Kidney glomerular epithelial cell (primary cell): Measurements from ENCODE around the gene NET1.
"Not testable (repeated sequence)": the region's sequence is repeated elsewhere in the genome, so short reads cannot be mapped to it uniquely, and the experiment has no call there.

Source experiments
- DNase-seq: peaks from one replicate; lab custom pipeline; 2025; lab: John Stamatoyannopoulos, UW

The NET1 gene

DNA sequence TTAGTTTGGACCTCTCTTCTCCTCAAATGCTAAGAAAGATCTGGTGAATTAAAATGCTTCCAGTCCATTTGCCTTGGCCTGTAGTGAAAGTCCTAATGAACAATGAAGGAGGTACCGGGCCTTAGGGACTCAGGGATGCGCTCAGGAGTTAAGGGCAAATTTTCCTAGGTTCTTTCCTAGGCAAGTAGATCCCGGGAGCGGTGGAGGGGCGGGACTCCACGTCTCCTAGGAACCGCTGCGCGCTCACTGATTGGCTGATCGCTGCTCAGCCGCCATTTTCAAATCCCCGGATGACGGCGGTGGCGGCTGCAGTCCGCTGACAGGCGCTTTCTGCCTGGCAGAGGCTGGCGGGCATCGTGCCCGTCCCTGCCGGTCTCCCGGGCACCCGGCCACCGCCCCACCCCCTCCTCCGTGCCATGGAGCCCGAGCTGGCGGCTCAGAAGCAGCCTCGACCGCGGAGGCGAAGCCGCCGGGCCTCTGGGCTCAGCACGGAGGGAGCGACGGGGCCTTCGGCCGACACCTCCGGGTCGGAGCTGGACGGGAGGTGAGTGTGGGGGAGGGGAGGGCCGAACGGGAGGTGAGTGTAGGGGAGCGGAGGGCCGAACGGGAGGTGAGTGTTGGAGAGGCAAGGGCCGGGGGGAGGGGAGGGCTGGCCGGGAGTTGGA lies at the start of gene NET1:
Gene NET1 (plus strand): TSS at position 281 of the 665 bp plus-strand sequence. CDS start 136 bp downstream, at position 417.
- DNase-seq, result peak; percentile 81

DNA sequence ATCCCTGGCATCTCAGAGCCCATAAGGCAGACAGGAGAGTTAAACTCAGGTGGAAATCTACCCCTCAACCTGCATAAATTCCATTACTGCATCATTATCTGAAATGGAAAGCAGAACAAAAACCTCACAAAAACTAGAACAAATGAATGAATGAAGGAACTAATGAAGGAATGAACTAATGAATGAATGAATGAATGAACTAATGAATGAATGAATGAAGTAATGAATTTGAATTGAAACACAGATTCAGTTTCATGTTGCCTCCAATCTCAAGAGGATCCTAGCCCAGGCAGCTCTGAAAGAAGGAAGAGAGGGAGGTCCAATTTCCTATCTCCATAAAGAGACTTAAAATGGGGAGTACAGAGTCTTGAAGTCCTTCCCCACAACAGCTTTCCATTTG lies 49.5 kb upstream of the NET1 start:
- DNase-seq, result no peak

- no peak for DNase-seq
Measured at GRCh38 chr10:5364374-5364773, 48.0 kb upstream of the NET1 start.

GRCh38 chr10:5364890-5365338 lies 47.4 kb upstream of the NET1 start, which contains the start of gene UCN3:
UCN3 (plus strand) TSS chr10:5364966; CDS start chr10:5373721, 8,755 bp downstream.
- no peak for DNase-seq

- no peak for DNase-seq
Measured at GRCh38 chr10:5365928-5366327, 46.4 kb upstream of the NET1 start.

GRCh38 chr10:5369362-5370158 lies 42.8 kb upstream of the NET1 start:
- no peak for DNase-seq

DNA sequence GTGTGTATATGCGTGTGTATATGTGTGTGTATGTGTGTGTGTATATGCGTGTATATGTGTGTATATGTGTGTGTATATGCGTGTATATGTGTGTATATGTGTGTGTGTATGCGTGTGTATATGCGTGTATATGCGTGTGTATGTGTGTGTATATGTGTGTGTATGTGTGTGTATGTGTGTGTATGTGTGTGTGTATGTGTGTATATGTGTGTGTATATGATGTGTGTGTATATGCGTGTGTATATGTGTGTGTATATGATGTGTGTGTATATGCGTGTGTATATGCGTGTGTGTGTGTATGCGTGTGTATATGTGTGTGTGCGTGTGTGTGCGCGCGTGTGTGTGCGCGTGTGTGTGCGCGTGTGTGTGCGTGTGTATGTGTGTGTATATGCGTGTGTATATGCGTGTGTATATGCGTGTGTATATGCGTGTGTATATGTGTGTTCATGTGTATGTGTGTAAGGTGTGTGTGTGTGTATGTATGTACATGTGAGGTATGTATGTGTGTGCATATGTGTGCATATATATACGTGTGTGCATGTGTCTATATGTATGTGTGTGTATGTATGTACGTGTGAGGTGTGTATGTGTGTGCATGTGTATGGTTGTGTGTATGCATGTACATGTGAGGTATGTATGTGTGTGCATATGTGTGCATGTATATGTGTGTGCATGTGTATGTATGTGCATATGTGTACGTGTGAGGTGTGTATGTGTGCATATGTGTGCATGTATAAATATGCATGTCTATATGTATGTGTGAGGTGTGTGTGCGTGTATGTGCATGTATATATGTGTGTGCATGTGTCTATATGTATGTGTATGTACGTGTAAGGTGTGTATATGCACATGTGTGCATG lies 41.6 kb upstream of the NET1 start:
- no peak for DNase-seq

- DNase-seq, result no peak
Measured at GRCh38 chr10:5373307-5373706, 39.0 kb upstream of the NET1 start.

GRCh38 chr10:5373891-5374611 lies 38.3 kb upstream of the NET1 start:
- no peak for DNase-seq

GRCh38 chr10:5376450-5376849 lies 35.9 kb upstream of the NET1 start:
- DNase-seq, result no peak

GRCh38 chr10:5379202-5379601 lies 33.2 kb upstream of the NET1 start:
- not testable (repeated sequence) for DNase-seq

DNA sequence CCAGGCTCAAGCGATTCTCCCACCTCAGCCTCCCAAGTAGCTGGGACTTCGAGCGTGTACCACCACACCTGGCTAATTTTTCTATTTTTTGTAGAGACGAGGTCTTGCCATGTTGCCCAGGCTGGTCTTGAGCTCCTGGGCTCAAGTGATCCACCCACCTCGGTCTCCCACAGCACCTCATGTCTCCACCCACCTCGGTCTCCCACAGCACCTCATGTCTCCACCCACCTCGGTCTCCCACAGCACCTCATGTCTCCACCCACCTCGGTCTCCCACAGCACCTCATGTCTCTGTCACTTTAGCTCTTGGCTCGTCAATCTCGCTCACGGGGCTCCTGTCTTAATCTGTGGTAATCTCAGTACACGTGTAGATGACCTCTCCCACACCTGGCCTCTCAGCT lies 32.0 kb upstream of the NET1 start:
- DNase-seq, result not testable (repeated sequence)

DNA sequence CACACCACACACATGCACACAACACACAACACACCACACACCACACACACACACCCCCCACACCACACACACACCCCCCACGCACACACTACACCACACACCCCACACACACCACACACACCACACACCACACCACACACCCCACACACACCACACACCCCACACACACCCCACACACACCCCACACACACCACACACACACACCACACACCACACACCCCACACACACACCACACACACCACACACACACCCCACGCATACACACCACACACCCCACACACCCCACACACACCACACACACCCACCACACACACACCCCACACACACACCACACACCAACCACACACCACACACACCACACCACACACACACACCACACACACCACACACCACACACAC lies 31.2 kb upstream of the NET1 start:
- no peak for DNase-seq

GRCh38 chr10:5385224-5385623 lies 27.1 kb upstream of the NET1 start:
- DNase-seq, result no peak

DNA sequence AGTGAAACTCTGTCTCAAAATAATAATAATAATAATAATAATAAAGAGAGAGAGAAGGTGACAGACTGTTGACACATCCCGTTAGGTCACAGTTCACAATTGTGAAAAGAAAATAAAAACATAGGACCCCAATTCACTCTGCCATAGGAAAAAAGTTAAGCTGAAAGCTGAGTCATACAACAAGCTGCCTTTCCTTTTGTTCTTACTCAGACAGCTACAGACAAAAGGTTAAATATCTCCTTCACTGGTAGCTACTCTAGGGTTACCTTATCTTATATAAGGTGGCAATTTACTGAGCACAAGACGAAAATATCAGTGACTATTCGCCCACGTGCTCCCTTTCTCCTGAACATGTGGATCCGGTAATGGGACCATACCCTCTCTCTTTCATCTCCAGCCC lies 25.2 kb upstream of the NET1 start:
- DNase-seq, result no peak

DNA sequence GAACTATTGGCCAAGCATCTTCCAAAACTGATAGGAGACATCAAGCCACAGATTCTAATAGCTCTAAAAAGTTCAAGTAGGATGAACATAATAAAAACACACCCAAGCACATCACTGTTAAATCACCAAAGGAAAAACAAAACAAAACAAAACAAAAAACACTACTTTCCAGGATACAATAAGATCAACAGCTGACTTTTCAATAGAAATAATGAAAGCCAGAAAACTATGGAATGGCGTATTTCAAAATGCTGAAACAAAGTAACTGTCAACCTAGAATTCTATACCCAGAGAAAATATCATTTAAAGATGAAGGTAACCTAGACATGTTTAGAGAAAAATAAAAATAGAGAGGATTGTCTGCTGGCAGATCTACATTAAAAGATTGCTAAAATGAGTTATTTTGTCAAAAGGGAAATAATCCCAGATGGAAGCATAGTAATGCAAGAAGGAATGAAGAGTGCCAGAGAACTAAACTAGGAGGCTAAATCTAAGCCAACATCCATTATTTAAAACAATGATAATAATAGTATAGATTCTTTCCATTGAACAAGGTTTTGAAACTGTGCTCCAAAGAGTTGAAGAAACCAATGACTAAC lies 21.7 kb upstream of the NET1 start:
- DNase-seq, result no peak

DNA sequence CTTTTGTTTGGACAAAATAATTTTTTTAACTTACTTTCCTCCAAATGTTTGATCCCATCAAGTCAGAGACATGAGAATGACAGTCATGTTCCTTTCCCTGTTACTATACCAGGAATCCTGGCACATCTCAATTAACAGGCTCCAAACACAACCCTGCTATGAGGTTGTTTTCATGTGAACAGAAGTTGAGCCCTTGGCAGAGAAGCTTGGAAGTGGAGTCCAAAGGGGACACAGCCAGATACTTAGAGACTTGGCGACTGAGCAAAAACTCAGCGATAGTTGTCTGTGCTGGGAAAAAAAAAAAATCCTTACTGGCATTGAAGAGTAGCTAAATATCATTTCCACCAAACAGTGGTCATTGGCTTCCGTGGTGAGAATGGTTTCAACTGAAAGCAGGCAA lies 20.6 kb upstream of the NET1 start:
- no peak for DNase-seq

DNA sequence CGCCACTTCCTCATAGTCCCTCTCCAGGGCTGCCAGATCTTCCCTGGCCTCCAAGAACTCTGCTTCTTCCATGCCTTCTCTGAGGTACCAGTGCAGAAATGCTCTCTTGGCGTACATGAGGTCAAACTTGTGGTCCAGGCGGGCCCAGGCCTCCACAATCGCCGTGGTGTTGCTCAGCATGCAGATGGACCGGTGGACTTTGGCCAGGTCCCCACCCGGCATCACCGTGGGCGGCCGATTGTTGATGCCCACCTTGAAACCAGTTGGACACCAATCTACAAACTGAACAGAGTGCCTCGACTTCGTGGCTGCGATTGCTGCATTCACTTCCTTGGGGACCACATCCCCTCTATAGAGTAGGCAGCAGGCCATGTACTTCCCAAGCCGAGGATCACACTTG lies 18.8 kb upstream of the NET1 start:
- no peak for DNase-seq

DNA sequence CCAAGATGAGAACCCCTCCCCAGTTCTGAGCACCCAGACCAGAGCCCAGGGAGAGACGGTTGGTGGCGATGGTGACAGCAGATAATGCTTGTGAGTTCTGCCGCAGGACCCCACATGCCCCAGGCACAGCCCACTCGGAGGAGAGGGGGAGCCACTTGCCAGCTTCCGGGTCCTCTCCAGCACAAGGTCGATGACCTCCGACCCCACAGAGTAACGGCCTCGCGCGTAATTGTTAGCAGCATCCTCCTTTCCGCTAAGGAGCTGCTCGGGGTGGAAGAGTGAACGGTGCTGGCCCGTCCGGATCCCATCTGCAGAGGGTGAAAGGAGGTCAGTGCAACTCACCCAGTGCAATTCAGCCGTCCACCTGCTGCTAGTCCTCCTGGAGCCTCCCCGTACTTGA lies 17.2 kb upstream of the NET1 start:
- DNase-seq, result no peak

GRCh38 chr10:5396556-5397300 lies 15.6 kb upstream of the NET1 start:
- DNase-seq, result no peak

GRCh38 chr10:5399332-5399731 lies 13.0 kb upstream of the NET1 start:
- no peak for DNase-seq
